ENCODE results near the gene FCN3.

The FCN3 gene

GRCh38 chr1:27360159-27361043, 14.2 kb downstream of the FCN3 start:
- peak overlapping the region; percentile 61 for H3K4me3 ChIP-seq (ENCODE audit: low read depth, low read length)

- peak overlapping the region; percentile 21 for H3K4me3 ChIP-seq (ENCODE audit: low read depth, low read length)
Observed at GRCh38 chr1:27359822-27360158, 14.8 kb downstream of the FCN3 start.

- H3K4me3 ChIP-seq (ENCODE audit: low read depth, low read length) = no peak overlapping the region
Observed at GRCh38 chr1:27358928-27359313, 15.7 kb downstream of the FCN3 start.

GRCh38 chr1:27358038-27358927, 16.3 kb downstream of the FCN3 start:
- no peak overlapping the region for H3K4me3 ChIP-seq (ENCODE audit: low read depth, low read length)

- no peak overlapping the region for H3K4me3 ChIP-seq (ENCODE audit: low read depth, low read length)
Observed at GRCh38 chr1:27357281-27358037, 17.2 kb downstream of the FCN3 start.

GRCh38 chr1:27356619-27357280, 17.9 kb downstream of the FCN3 start:
- H3K4me3 ChIP-seq (ENCODE audit: low read depth, low read length) = no peak overlapping the region

- H3K4me3 ChIP-seq (ENCODE audit: low read depth, low read length) = no peak overlapping the region
Observed at GRCh38 chr1:27356277-27356618, 18.4 kb downstream of the FCN3 start.

GRCh38 chr1:27355683-27356082, 18.9 kb downstream of the FCN3 start:
- H3K4me3 ChIP-seq (ENCODE audit: low read depth, low read length) = no peak overlapping the region

GRCh38 chr1:27353629-27354028, 21.0 kb downstream of the FCN3 start:
- no peak overlapping the region for H3K4me3 ChIP-seq (ENCODE audit: low read depth, low read length)

- H3K4me3 ChIP-seq (ENCODE audit: low read depth, low read length) = no peak overlapping the region
Observed at GRCh38 chr1:27353166-27353565, 21.5 kb downstream of the FCN3 start.

- H3K4me3 ChIP-seq (ENCODE audit: low read depth, low read length) = peak overlapping the region; percentile 8
Observed at GRCh38 chr1:27351541-27352107, 23.0 kb downstream of the FCN3 start.

GRCh38 chr1:27350663-27351540, 23.7 kb downstream of the FCN3 start:
- H3K4me3 ChIP-seq (ENCODE audit: low read depth, low read length) = peak overlapping the region; percentile 13

- H3K4me3 ChIP-seq (ENCODE audit: low read depth, low read length) = peak overlapping the region; percentile 33
Observed at GRCh38 chr1:27349784-27350662, 24.6 kb downstream of the FCN3 start.

GRCh38 chr1:27348861-27349783, 25.5 kb downstream of the FCN3 start:
- H3K4me3 ChIP-seq (ENCODE audit: low read depth, low read length) = peak overlapping the region; percentile 33

- H3K4me3 ChIP-seq (ENCODE audit: low read depth, low read length) = no peak overlapping the region
Observed at GRCh38 chr1:27346991-27347624, 27.5 kb downstream of the FCN3 start.

- no peak overlapping the region for H3K4me3 ChIP-seq (ENCODE audit: low read depth, low read length)
Observed at GRCh38 chr1:27346357-27346756, 28.3 kb downstream of the FCN3 start.

- no peak overlapping the region for H3K4me3 ChIP-seq (ENCODE audit: low read depth, low read length)
Observed at GRCh38 chr1:27345272-27345671, 29.4 kb downstream of the FCN3 start.
